Measurements from ENCODE around the gene ZBTB32. TPM values are rescaled to one million over a fixed set of nuclear protein-coding genes. Genes with fewer than 3 reads are reported as not detected.

Gene ZBTB32
- total RNA-seq, 6 experiments from 2014 or later, result not detected

DNA sequence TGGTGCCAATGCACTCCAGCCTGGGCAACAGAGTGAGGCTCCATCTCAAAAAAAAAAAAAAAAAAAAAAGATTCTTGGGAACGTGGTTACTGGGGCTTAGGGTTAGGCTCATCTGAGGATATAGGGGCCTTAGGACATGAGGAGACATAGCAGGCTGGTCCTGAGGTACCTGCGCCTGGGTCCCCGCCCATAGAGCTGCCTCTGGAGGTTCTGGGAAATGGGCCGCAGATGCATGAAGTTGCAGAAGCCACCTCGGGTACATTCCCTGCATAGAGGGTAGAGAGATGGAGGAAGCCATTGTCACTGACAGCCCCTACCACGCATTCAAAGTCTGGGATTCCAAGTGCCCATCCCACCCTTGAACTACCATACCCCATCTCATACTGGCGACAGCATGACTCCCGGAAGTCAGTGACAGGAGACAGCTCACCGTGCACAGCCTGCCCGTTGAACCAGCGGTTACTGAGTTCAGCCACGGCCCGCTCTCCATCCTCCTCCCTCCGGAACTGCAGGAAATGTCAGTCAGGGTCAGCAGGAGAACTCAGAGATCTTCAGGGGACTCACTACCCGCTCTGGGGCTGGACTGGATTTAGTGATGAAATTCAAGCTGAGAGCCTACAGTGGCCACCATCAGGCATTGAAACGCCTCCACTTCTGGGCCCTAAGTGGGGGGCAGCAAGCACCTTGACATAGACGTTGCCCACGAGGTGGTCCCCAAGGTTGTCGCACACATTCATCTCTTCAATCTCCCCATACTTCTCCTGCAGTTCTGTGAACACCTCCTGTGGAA, 39.5 kb downstream of the ZBTB32 start:
- H3K4me3 Mint-ChIP-seq, result peak overlapping the region; percentile 97
- H3K27ac Mint-ChIP-seq, result no peak overlapping the region
- peaks cover 13% of the 10 kb centered on the region for H3K36me3 Mint-ChIP-seq (ENCODE audit: low read depth)
- H3K27me3 Mint-ChIP-seq (ENCODE audit: insufficient read depth), result peaks cover 8% of the 10 kb centered on the region
- H3K4me1 Mint-ChIP-seq (ENCODE audit: low read depth), result peaks cover 47% of the 10 kb centered on the region
- no peaks in the 10 kb centered on the region for H3K9me3 Mint-ChIP-seq
- no peak for TF ChIP-seq CTCF (IDR thresholded peaks at IDR 0.05)
- DNase-seq, result no peak

- Mint-ChIP-seq H3K4me1 (ENCODE audit: low read depth) (peaks cover 47% of the 10 kb centered on the region), H3K4me3 (peak overlapping the region; percentile 97), H3K9me3 (no peaks in the 10 kb centered on the region), H3K36me3 (ENCODE audit: low read depth) (peaks cover 13% of the 10 kb centered on the region), H3K27me3 (ENCODE audit: insufficient read depth) (peaks cover 6% of the 10 kb centered on the region), H3K27ac (peak overlapping the region; percentile 100)
- peak; percentile 65 for TF ChIP-seq CTCF (IDR thresholded peaks at IDR 0.05)
- peak; percentile 93 for DNase-seq
Measured at GRCh38 chr19:35744430-35745327, 40.3 kb downstream of the ZBTB32 start.

GRCh38 chr19:35745328-35746086, 41.1 kb downstream of the ZBTB32 start, which contains the start of the genes PSENEN and U2AF1L4:
Gene PSENEN, plus strand, starts transcription at chr19:35745651. Its CDS starts 280 bp downstream, at chr19:35745931.
Gene U2AF1L4, minus strand, starts transcription at chr19:35745418. Its CDS starts 27 bp downstream, at chr19:35745391.
- no peaks in the 10 kb centered on the region for H3K9me3 Mint-ChIP-seq
- H3K4me1 Mint-ChIP-seq (ENCODE audit: low read depth), result peaks cover 51% of the 10 kb centered on the region
- peak within 1 kb of the TSS; percentile 100 for H3K27ac Mint-ChIP-seq
- peak; percentile 98 for DNase-seq
- peaks cover 13% of the 10 kb centered on the region for H3K36me3 Mint-ChIP-seq (ENCODE audit: low read depth)
- H3K4me3 Mint-ChIP-seq, result peak within 1 kb of the TSS; percentile 97
- no peak for TF ChIP-seq CTCF (IDR thresholded peaks at IDR 0.05)
- H3K27me3 Mint-ChIP-seq (ENCODE audit: insufficient read depth), result peaks cover 6% of the 10 kb centered on the region

DNA sequence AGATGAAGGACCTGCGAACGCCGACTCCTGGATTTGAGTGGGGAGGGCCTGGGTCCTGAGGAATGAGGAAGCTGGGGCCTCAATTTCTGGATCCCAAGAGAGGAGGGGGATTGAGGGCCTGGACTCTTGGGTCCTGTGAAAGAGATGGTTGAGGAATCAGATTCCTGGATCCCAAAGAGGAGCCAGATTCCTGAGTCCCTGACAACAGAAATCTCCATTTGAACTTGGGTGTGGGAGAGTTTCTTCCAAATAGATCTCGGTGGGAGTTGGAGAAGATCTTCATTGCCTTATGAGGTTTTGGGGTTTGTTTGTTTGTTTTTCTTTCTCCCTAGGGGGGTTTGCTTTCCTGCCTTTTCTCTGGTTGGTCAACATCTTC, 41.7 kb downstream of the ZBTB32 start:
- Mint-ChIP-seq H3K4me3 (peak overlapping the region; percentile 97), H3K27ac (peak overlapping the region; percentile 100), H3K4me1 (ENCODE audit: low read depth) (peaks cover 46% of the 10 kb centered on the region), H3K36me3 (ENCODE audit: low read depth) (peaks cover 13% of the 10 kb centered on the region), H3K9me3 (no peaks in the 10 kb centered on the region), H3K27me3 (ENCODE audit: insufficient read depth) (peaks cover 3% of the 10 kb centered on the region)
- TF ChIP-seq CTCF (IDR thresholded peaks at IDR 0.05), result no peak
- DNase-seq, result no peak

- Mint-ChIP-seq H3K27ac (peak overlapping the region; percentile 100), H3K27me3 (ENCODE audit: insufficient read depth) (peaks cover 3% of the 10 kb centered on the region), H3K36me3 (ENCODE audit: low read depth) (peaks cover 13% of the 10 kb centered on the region), H3K4me3 (peak overlapping the region; percentile 97), H3K4me1 (ENCODE audit: low read depth) (peaks cover 45% of the 10 kb centered on the region), H3K9me3 (no peaks in the 10 kb centered on the region)
- no peak for DNase-seq
- TF ChIP-seq CTCF (IDR thresholded peaks at IDR 0.05), result no peak
Measured at GRCh38 chr19:35746531-35746930, 42.2 kb downstream of the ZBTB32 start.
